ENCODE data around the gene SYCP2L. TPM values are rescaled to one million over a fixed set of nuclear protein-coding genes. Genes with fewer than 3 reads are reported as not detected.

The SYCP2L gene
- total and polyA plus RNA-seq, 10 of the 15 experiments (the other 5 are each of a cell fraction or from before 2014, with no cell fraction given) = 0.03 to 0.12 (median 0.04) TPM; not detected in 7

GRCh38 chr6:10977231-10977968, 90.5 kb downstream of the SYCP2L start (continued):
- no peak for TF ChIP-seq ATF2 (IDR thresholded peaks at IDR 0.05; ENCODE audit: low read length)
- TF ChIP-seq CTCF (IDR thresholded peaks at IDR 0.05 in 2 of 3, conservative IDR thresholded peaks at IDR 0.05 in 1 of 3; ENCODE audit: control insufficient read depth in 2 of 3, extremely low read depth in 1 of 3, insufficient read depth in 1 of 3, low read depth in 3 of 3, low read length in 3 of 3) = no peak
- no peak for TF ChIP-seq NFYB (IDR thresholded peaks at IDR 0.05; ENCODE audit: insufficient read depth, low read depth, low read length)
- TF ChIP-seq KLF5 (IDR thresholded peaks at IDR 0.05; ENCODE audit: partially characterized antibody) = no peak
- TF ChIP-seq ELK1 (IDR thresholded peaks at IDR 0.05; ENCODE audit: low read depth, low read length) = no peak
- TF ChIP-seq CHD2 (IDR thresholded peaks at IDR 0.05; ENCODE audit: borderline replicate concordance, low read depth, low read length) = no peak

All from GM12878 (cell line).